Stomach (tissue), 4 donors: Measurements from ENCODE around the gene ENO2.

Experiments used
- CTCF ChIP-seq, 7 experiments: fragments of 450-650 bp in 4 of 7; fragments of 200-600 bp in 3 of 7; sonication (generic) in 3 of 7; IDR thresholded peaks; one replicate each; pipeline ENCODE4 v1.5.1; 2016 to 2019; ENCODE audit warnings: antibody characterized with exemption in 7 of 7, control low read depth in 2 of 7, mild to moderate bottlenecking in 1 of 7
- POLR2A ChIP-seq, 4 donors: fragments of 450-650 bp; IDR thresholded peaks; one replicate each; pipeline ENCODE4 v1.6.1; 2016; ENCODE audit warnings: antibody characterized with exemption in 4 of 4, control low read depth in 2 of 4, mild to moderate bottlenecking in 1 of 4, moderate library complexity in 1 of 4

DNA sequence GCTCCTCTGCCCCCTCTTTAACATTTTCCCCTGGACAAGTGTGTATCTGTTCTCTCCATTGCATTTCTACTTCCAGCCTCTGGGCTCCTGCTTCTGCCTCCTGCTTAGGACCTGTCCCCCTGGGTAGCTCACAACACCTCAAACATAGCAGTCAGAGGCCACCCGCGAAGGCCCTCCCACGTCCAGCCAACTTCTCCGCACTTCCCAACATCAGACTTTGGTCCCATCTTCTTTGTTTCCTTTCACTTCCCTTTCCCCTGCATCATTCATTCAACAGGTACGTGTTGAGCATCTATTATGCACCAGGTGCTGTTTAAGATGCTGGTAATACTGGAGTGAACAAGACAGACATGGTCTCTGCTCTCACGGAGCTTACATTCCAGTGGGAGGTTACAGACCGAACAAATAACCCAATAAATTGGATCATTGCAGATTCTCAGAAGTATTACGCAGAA is 32.6 kb downstream of the ENO2 start:
- TF ChIP-seq CTCF (IDR thresholded peaks at IDR 0.05) (no peak), POLR2A (IDR thresholded peaks at IDR 0.05) (no peak)
